D721Med (cell line): ENCODE results near the gene AGPAT3.

ENCODE experiments used
- DNase-seq: peaks from one replicate; pipeline ENCODE4 v3.0.0; 2011; ENCODE audit warnings: low spot score; ENCODE audit not compliant: insufficient read length
- FAIRE-seq: peaks from 2 replicates; lab custom pipeline; 2011; peaks lifted over from hg19 to GRCh38; lab: Jason Lieb, UNC
- TF ChIP-seq, protein P1 (sequence below): IDR thresholded peaks from 2 replicates; pipeline ENCODE4 v1.5.1; 2012; ENCODE audit warnings: mild to moderate bottlenecking, control low read depth; ENCODE audit not compliant: insufficient read depth; ENCODE audit errors: missing control alignments

Gene AGPAT3

DNA sequence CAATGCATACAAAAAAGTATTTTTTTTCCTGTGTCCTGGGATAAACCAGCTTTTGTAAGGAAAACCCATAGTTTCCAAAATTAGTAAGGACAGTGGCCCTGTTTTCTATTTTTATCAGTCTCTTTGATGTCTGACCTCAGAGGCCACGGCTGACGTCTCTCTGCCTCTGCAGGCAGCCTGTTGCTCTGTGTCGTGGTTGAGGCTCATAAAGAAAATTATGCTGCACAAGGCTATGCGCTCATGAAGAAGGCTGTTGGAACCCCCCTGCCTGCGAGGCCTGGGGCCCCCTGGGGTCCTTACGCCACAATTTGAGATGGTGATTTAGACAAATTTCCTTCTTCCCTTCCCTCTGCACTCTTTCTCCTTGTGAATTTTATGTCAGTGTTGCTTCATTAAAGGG lies 48.9 kb downstream of the AGPAT3 start:
- TF ChIP-seq, protein P1, sequence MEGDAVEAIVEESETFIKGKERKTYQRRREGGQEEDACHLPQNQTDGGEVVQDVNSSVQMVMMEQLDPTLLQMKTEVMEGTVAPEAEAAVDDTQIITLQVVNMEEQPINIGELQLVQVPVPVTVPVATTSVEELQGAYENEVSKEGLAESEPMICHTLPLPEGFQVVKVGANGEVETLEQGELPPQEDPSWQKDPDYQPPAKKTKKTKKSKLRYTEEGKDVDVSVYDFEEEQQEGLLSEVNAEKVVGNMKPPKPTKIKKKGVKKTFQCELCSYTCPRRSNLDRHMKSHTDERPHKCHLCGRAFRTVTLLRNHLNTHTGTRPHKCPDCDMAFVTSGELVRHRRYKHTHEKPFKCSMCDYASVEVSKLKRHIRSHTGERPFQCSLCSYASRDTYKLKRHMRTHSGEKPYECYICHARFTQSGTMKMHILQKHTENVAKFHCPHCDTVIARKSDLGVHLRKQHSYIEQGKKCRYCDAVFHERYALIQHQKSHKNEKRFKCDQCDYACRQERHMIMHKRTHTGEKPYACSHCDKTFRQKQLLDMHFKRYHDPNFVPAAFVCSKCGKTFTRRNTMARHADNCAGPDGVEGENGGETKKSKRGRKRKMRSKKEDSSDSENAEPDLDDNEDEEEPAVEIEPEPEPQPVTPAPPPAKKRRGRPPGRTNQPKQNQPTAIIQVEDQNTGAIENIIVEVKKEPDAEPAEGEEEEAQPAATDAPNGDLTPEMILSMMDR: no peak
- FAIRE-seq: no peak
- no peak for DNase-seq

DNA sequence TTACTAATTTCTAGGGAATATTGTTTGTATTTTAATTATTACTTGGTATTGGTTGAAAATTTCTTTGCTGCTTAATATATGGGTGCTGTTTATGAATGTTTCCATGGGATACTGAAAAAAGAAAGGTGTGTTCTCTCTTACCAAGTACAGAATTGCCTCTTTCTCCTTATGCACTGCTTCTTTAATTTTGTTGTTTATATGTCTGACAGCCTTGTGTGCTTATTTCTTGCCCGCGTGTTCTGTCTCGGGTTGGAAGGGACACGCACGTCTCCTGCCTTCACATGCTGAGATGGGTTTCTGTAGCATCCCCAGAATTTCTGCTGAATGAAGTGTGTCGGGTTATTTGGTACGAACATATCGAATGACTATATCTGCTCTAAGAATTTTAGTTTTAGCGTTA lies 51.1 kb downstream of the AGPAT3 start:
- DNase-seq (no peak), FAIRE-seq (no peak)
- TF ChIP-seq, protein P1: no peak

DNA sequence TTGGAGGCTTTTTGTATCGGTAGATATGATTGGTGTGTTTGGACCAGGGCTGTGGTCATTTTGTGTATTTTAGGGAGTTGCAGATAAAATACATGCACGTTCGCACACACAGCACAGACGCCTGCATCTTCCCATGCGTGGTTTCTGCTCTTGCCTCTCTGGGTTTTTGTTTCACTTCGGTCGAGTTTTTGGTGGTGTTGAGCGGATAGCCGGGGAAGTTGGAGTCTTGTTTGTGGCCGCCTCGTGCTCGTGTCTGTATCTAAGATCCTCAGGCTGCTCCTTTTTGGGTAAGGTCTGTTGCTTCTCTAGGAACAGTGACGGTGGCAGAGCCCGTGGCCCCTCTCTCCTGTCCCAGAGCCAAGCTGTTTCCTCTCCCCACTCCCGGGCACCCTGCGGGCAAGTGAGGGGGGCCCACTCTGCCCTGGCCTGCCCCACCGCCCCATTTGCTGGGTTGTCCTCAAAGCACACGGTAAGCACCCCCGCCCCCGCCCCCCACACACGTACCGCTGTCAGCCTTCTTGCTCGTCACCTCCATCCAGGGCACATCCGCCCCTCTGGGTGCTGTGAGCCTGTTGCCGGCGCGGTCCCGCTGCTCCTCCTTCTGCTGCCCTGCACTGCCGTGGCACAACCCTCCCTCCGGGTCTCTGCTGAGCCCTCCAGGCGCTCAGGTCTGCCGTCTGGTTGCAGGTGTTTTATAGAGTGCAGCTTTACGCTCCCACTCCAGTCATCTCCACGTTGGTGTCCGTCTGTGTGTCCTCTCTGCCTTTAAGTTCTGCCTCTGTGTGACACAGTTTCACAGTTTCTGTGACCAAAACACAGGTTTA lies 51.9 kb downstream of the AGPAT3 start:
- FAIRE-seq (no peak), DNase-seq (no peak)
- TF ChIP-seq, protein P1: no peak

DNA sequence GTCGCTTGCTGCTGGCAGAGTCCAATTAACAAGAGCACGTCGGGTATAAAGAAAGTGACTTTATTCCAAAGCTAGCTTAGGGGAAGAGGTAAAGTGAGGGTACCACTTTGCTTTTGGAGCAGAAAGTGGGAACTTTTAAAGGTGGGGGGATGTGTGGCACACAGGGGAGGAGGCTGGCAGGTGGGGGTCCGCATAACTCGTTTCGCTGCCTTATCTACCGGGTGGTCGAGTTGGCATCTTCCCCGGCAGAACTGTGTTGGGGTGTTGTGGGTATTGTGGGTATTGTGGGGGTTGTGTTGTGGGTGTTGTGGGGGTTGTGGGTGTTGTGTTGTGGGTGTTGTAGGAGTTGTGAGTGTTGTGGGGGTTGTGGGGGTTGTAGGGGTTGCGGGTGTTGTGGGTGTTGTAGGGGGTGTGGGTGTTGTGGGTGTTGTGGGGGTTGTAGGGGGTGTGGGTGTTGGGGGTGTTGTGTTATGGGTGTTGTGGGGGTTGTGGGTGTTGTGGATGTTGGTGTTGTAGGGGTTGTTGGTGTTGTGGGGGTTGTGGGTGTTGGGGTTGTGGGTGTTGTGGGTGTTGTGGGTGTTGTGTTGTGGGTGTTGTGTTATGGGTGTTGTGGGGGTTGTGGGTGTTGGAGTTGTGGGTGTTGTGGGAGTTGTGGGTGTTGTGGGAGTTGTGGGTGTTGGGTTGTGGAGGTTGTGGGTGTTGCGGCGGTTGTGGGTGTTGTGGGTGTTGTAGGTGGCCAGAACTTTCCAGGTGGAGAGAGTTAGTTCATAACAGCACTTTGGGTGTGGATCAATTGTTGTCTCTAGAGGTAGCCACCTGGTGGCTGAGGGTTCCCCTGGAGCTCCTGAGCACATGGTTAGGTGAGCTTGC lies 52.7 kb downstream of the AGPAT3 start:
- no peak for FAIRE-seq

DNA sequence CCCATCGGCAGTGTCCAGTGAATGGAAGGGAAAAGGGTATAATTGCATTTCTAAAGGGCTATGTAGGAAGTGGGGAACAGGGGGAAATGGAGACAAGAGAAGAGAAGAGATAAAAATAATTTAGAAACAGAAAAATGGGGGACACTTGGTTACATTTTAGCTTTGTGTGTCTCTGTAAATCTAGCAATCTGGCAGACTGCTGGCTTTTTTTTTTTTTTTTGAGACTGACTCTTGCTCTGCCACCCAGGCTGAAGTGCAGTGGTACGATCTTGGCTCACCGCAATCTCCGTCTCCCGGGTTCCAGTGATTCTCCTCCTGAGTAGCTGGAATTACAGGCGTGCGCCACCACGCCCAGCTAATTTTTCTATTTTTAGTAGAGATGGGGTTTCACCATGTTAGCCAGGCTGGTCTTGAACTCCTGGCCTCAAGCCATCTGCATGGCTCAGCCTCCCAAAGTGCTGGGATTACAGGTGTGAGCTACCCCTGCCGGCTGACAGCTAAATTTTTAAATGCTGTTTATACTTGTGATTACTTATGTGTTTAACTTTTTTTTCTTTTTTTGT lies 53.4 kb downstream of the AGPAT3 start:
- FAIRE-seq (no peak), DNase-seq (no peak)
- TF ChIP-seq, protein P1: no peak

More for the DNA sequence above, 52.7 kb downstream of the AGPAT3 start:
- no peak for DNase-seq
- TF ChIP-seq, protein P1: no peak

DNA sequence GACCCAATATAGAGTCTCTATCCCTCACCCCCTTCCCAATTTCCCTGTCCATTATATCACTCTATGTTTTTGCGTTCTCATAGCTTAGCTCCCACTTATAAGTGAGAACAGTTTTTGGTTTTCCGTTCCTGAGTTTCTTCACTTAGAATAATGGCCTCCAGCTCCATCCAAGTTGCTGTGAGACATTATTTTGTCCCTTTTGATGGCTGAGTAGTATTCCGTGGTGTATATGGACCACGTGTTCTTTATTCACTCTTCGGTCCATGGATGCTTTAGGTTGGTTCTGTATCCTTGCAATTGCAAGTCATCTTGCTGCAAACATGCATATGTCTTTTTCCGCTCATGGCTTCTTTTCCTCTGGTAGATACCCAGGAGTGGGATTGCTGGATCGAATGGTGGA lies 54.3 kb downstream of the AGPAT3 start:
- no peak for DNase-seq
- no peak for FAIRE-seq
- TF ChIP-seq, protein P1: no peak
